ENCODE measurements around the gene MED9.
A peak's percentile ranks its signal among the peaks of the same experiment; 100 is the strongest.

MED9 gene

GRCh38 chr17:17519886-17520285 is 43.1 kb downstream of the MED9 start:
- Histone ChIP-seq H3K9ac (ENCODE audit: low read depth, low read length) (no peak overlapping the region), H4K20me1 (ENCODE audit: insufficient read depth, low read length) (0 out of 2 replicates have a peak, but pooled peaks cover 6% of the 10 kb centered on the region), H3K36me3 (ENCODE audit: insufficient read depth, low read length) (peaks cover 17% of the 10 kb centered on the region), H3K27me3 (ENCODE audit: insufficient read depth, low read length, poor library complexity) (no peaks in the 10 kb centered on the region), H3K27ac (ENCODE audit: low read length) (no peak overlapping the region), H3K4me3 (ENCODE audit: low read depth in 1 of 2, low read length in 2 of 2) (no peak overlapping the region), H3K9me3 (ENCODE audit: insufficient read depth, low read length, severe bottlenecking) (no peaks in the 10 kb centered on the region), H3K4me1 (ENCODE audit: insufficient read depth, low read length) (no peaks in the 10 kb centered on the region), H2AFZ (ENCODE audit: low read depth, low read length) (no peak overlapping the region), H3K4me2 (ENCODE audit: insufficient read depth, low read length) (no peak overlapping the region), H3K79me2 (ENCODE audit: insufficient read depth, low read length) (no peaks in the 10 kb centered on the region)
- DNase-seq: no peak
- ATAC-seq (ENCODE audit: insufficient read depth, low read depth): no peak
- no peak for TF ChIP-seq CTCF (IDR thresholded peaks at IDR 0.05; ENCODE audit: borderline replicate concordance, extremely low read depth, low read length, poor library complexity, severe bottlenecking)
- TF ChIP-seq EZH2 (IDR thresholded peaks at IDR 0.05; ENCODE audit: borderline replicate concordance, low read depth, low read length, severe bottlenecking): no peak

- Histone ChIP-seq H3K9me3 (ENCODE audit: insufficient read depth, low read length, severe bottlenecking) (no peaks in the 10 kb centered on the region), H3K27ac (ENCODE audit: low read length) (no peak overlapping the region), H3K4me1 (ENCODE audit: insufficient read depth, low read length) (no peaks in the 10 kb centered on the region), H3K36me3 (ENCODE audit: insufficient read depth, low read length) (peaks cover 17% of the 10 kb centered on the region), H3K4me2 (ENCODE audit: insufficient read depth, low read length) (no peak overlapping the region), H3K9ac (ENCODE audit: low read depth, low read length) (no peak overlapping the region), H2AFZ (ENCODE audit: low read depth, low read length) (no peak overlapping the region), H3K27me3 (ENCODE audit: insufficient read depth, low read length, poor library complexity) (no peaks in the 10 kb centered on the region), H3K4me3 (ENCODE audit: low read depth in 1 of 2, low read length in 2 of 2) (no peak overlapping the region), H4K20me1 (ENCODE audit: insufficient read depth, low read length) (0 out of 2 replicates have a peak, but pooled peaks cover 6% of the 10 kb centered on the region), H3K79me2 (ENCODE audit: insufficient read depth, low read length) (no peaks in the 10 kb centered on the region)
- ATAC-seq (ENCODE audit: insufficient read depth, low read depth): no peak
- no peak for TF ChIP-seq EZH2 (IDR thresholded peaks at IDR 0.05; ENCODE audit: borderline replicate concordance, low read depth, low read length, severe bottlenecking)
- no peak for TF ChIP-seq CTCF (IDR thresholded peaks at IDR 0.05; ENCODE audit: borderline replicate concordance, extremely low read depth, low read length, poor library complexity, severe bottlenecking)
- DNase-seq: no peak
Observed at GRCh38 chr17:17520599-17521232, 43.9 kb downstream of the MED9 start.

- 0 out of 2 replicates have a peak, but pooled peaks cover 8% of the 10 kb centered on the region for H4K20me1 ChIP-seq (ENCODE audit: insufficient read depth, low read length)
- DNase-seq: no peak
- no peak for TF ChIP-seq EZH2 (IDR thresholded peaks at IDR 0.05; ENCODE audit: borderline replicate concordance, low read depth, low read length, severe bottlenecking)
- TF ChIP-seq CTCF (IDR thresholded peaks at IDR 0.05; ENCODE audit: borderline replicate concordance, extremely low read depth, low read length, poor library complexity, severe bottlenecking): no peak
Observed at GRCh38 chr17:17523001-17523730, 46.4 kb downstream of the MED9 start.

More at GRCh38 chr17:17523001-17523730, 46.4 kb downstream of the MED9 start:
- Histone ChIP-seq H3K36me3 (ENCODE audit: insufficient read depth, low read length) (peaks cover 17% of the 10 kb centered on the region), H3K4me2 (ENCODE audit: insufficient read depth, low read length) (no peak overlapping the region), H3K27me3 (ENCODE audit: insufficient read depth, low read length, poor library complexity) (no peaks in the 10 kb centered on the region), H3K9ac (ENCODE audit: low read depth, low read length) (no peak overlapping the region), H3K9me3 (ENCODE audit: insufficient read depth, low read length, severe bottlenecking) (no peaks in the 10 kb centered on the region), H2AFZ (ENCODE audit: low read depth, low read length) (no peak overlapping the region), H3K27ac (ENCODE audit: low read length) (no peak overlapping the region; the same call in 1 of the 2 replicates), H3K4me3 (ENCODE audit: low read depth in 1 of 2, low read length in 2 of 2) (no peak overlapping the region), H3K4me1 (ENCODE audit: insufficient read depth, low read length) (no peaks in the 10 kb centered on the region), H3K79me2 (ENCODE audit: insufficient read depth, low read length) (no peaks in the 10 kb centered on the region)
- 0 out of 3 replicates have a peak, but pooled peaks have one; percentile 22 for ATAC-seq (ENCODE audit: insufficient read depth, low read depth)
